GM18520 (cell line): Measurements from ENCODE around the gene ZBED3.
"Not testable (repeated sequence)": the region's sequence is repeated elsewhere in the genome, so short reads cannot be mapped to it uniquely, and the experiment has no call there.

ENCODE experiments used
- ATAC-seq: cut with Tn5 transposase; IDR thresholded peaks from one replicate; pipeline ENCODE4 v1.9.1; 2021; ENCODE audit not compliant: unreplicated experiment

The ZBED3 gene

GRCh38 chr5:77086689-77087483, at the start of gene ZBED3:
TSS of gene ZBED3 (minus strand) at chr5:77087285. CDS start at chr5:77077878, 9,407 bp downstream.
- peak; percentile 35 for ATAC-seq

- ATAC-seq, result no peak
Observed at GRCh38 chr5:77133061-77133758, 46.1 kb upstream of the ZBED3 start.

GRCh38 chr5:77131361-77131760, 44.3 kb upstream of the ZBED3 start:
- no peak for ATAC-seq

GRCh38 chr5:77129391-77129990, 42.4 kb upstream of the ZBED3 start:
- no peak for ATAC-seq

- no peak for ATAC-seq
Observed at GRCh38 chr5:77128411-77129061, 41.5 kb upstream of the ZBED3 start.

GRCh38 chr5:77123057-77123456, 36.0 kb upstream of the ZBED3 start:
- ATAC-seq, result no peak

GRCh38 chr5:77120706-77121105, 33.6 kb upstream of the ZBED3 start:
- ATAC-seq, result no peak

GRCh38 chr5:77120086-77120485, 33.0 kb upstream of the ZBED3 start:
- no peak for ATAC-seq

GRCh38 chr5:77117161-77117560, 30.1 kb upstream of the ZBED3 start:
- no peak for ATAC-seq

- not testable (repeated sequence) for ATAC-seq
Observed at GRCh38 chr5:77107035-77107434, 19.9 kb upstream of the ZBED3 start.

- no peak for ATAC-seq
Observed at GRCh38 chr5:77104813-77105212, 17.7 kb upstream of the ZBED3 start.

GRCh38 chr5:77103457-77103856, 16.4 kb upstream of the ZBED3 start:
- ATAC-seq, result no peak

- ATAC-seq, result no peak
Observed at GRCh38 chr5:77102549-77102948, 15.5 kb upstream of the ZBED3 start.

GRCh38 chr5:77101298-77101697, 14.2 kb upstream of the ZBED3 start:
- no peak for ATAC-seq

- no peak for ATAC-seq
Observed at GRCh38 chr5:77095189-77095588, 8.1 kb upstream of the ZBED3 start.

- ATAC-seq, result no peak
Observed at GRCh38 chr5:77087484-77088261, 588 bp upstream of the ZBED3 start.

- no peak for ATAC-seq
Observed at GRCh38 chr5:77086368-77086688, 757 bp downstream of the ZBED3 start.

- ATAC-seq, result no peak
Observed at GRCh38 chr5:77083088-77083487, 4.0 kb downstream of the ZBED3 start.

- ATAC-seq, result no peak
Observed at GRCh38 chr5:77082280-77082679, 4.8 kb downstream of the ZBED3 start.

- ATAC-seq, result no peak
Observed at GRCh38 chr5:77080905-77081304, 6.2 kb downstream of the ZBED3 start.

GRCh38 chr5:77080479-77080878, 6.6 kb downstream of the ZBED3 start:
- ATAC-seq, result not testable (repeated sequence)
